Sigmoid colon (tissue), 7 donors: ENCODE data around the gene BLTP3B. TPM values are rescaled to one million over a fixed set of nuclear protein-coding genes. Genes with fewer than 3 reads are reported as not detected.
"Not testable (repeated sequence)": the region's sequence is repeated elsewhere in the genome, so short reads cannot be mapped to it uniquely, and the experiment has no call there.

Experiments
- DNase-seq: peaks from one replicate; pipeline ENCODE4 v3.0.0-alpha.2; 2019
- H3K27ac ChIP-seq, 4 donors: fragments of 200-600 bp; sonication (generic); one replicate each; pipeline ENCODE4 v1.5.1; 2016 to 2019; ENCODE audit warnings: mild to moderate bottlenecking in 1 of 4
- H3K27me3 ChIP-seq, 3 donors: fragments of 200-600 bp; sonication (generic); one replicate each; pipeline ENCODE4 v1.5.1; 2019; ENCODE audit warnings: mild to moderate bottlenecking in 1 of 3
- H3K36me3 ChIP-seq, 4 donors: fragments of 200-600 bp; sonication (generic); one replicate each; pipeline ENCODE4 v1.5.1; 2016 to 2019
- H3K4me1 ChIP-seq, 4 donors: fragments of 200-600 bp; sonication (generic); one replicate each; pipeline ENCODE4 v1.5.1; 2017 to 2019
- H3K4me3 ChIP-seq, 4 donors: fragments of 200-600 bp; sonication (generic); one replicate each; pipeline ENCODE4 v1.5.1; 2017 to 2019; ENCODE audit warnings: mild to moderate bottlenecking in 2 of 4, moderate library complexity in 1 of 4
- H3K9me3 ChIP-seq, 4 donors: fragments of 200-600 bp in 3 of 4; sonication (generic) in 3 of 4; one replicate each; pipeline versions ENCODE4 v1.5.1 to v1.6.1; 2013 to 2019
- CTCF ChIP-seq, 4 experiments: fragments of 450-650 bp in 3 of 4; fragments of 200-600 bp in 1 of 4; IDR thresholded peaks; one replicate each; pipeline ENCODE4 v1.5.1; 2016 to 2019; ENCODE audit warnings: antibody characterized with exemption in 4 of 4, mild to moderate bottlenecking in 3 of 4, moderate library complexity in 2 of 4
- EP300 ChIP-seq, 4 donors: sonication (generic); formaldehyde crosslinking; IDR thresholded peaks; one replicate each; pipeline ENCODE4 v1.6.1; 2017; ENCODE audit warnings: antibody characterized with exemption in 4 of 4
- POLR2A ChIP-seq, 2 donors: fragments of 450-650 bp; IDR thresholded peaks; one replicate each; pipeline ENCODE4 v1.6.1; 2016; ENCODE audit warnings: antibody characterized with exemption in 2 of 2, mild to moderate bottlenecking in 2 of 2, moderate library complexity in 2 of 2
- POLR2AphosphoS5 ChIP-seq, 4 donors: sonication (generic); formaldehyde crosslinking; IDR thresholded peaks; one replicate each; pipeline ENCODE4 v1.6.1; 2017; ENCODE audit warnings: antibody characterized with exemption in 4 of 4
- WGBS, 2 donors: extraction: QIAGEN DNeasy Blood & Tissue Kit; methylation state at CpG; one replicate each; pipeline ENCODE4 v1.1.7; 2013; 5-methylcytosine and 5-hydroxymethylcytosine counted together
- intact Hi-C: fragments of 100-400 bp; cut with DNase I; formaldehyde crosslinking; loops from one replicate; pipeline ENCODE4 v1.15.1; 2023
- polyA plus RNA-seq, 3 donors: library from polyadenylated mRNA; stranded (reverse); fragments of 200-250 nt; gene quantifications; one replicate each; pipeline ENCODE4 v1.2.3, GENCODE V29; 2013
- total RNA-seq, 4 donors: library from RNA; depleted of rRNA; stranded (reverse); fragments of >200 nt; gene quantifications; one replicate each; pipeline ENCODE4 v1.1.0, GENCODE V29; 2016
- donor health status: healthy with polysubstance abuse.
- donor health status: Bipolar disorder and iron deficiency.
- donor health status: healthy.

BLTP3B gene
- total RNA-seq (10 to 100 TPM; 33.3 to 41.7 (median 36.4) TPM), polyA plus RNA-seq (10 to 100 TPM in 1 of 3 donors, 1 to 10 TPM in 2; 6.0 to 21.7 (median 9.3) TPM)

GRCh38 chr12:100142851-100143559 is at the start of gene BLTP3B:
TSS of gene BLTP3B (minus strand) at chr12:100142874. CDS start at chr12:100142635, 239 bp downstream.
- peak within 1 kb of the TSS; percentile 94 to 100 (median 100) for H3K27ac ChIP-seq
- intact Hi-C loops: loop anchor here (2.0 to 5.0 kb wide), 3 partner anchors 58 to 429 kb away; partner anchors contain the start of genes ACTR6, DEPDC4, GAS2L3 and SCYL2
- peak; percentile 93 for DNase-seq
- H3K27me3 ChIP-seq: no peaks in the 10 kb centered on the region
- H3K4me3 ChIP-seq: peak within 1 kb of the TSS; percentile 76 to 99 (median 94)
- H3K9me3 ChIP-seq: no peaks in the 10 kb centered on the region
- no peaks in the 10 kb centered on the region for H3K36me3 ChIP-seq
- TF ChIP-seq POLR2AphosphoS5 (IDR thresholded peaks at IDR 0.05) (no peak), POLR2A (IDR thresholded peaks at IDR 0.05) (no peak), EP300 (IDR thresholded peaks at IDR 0.05) (no peak)
- peaks cover 0 to 26% (median 24%) of the 10 kb centered on the region in 4 donors for H3K4me1 ChIP-seq
- WGBS, 2 donors: 24 to 26% methylated on average over 35 of the region's 35 CpGs

GRCh38 chr12:100189636-100190394 is 47.1 kb upstream of the BLTP3B start:
- no peak for DNase-seq
- 90 to 96% methylated on average over 13 of the region's 13 CpGs for WGBS, 2 donors
- Histone ChIP-seq H3K9me3 (no peaks in the 10 kb centered on the region), H3K4me3 (no peak overlapping the region), H3K4me1 (peaks cover 0 to 21% (median 18%) of the 10 kb centered on the region in 4 donors), H3K27me3 (no peaks in the 10 kb centered on the region), H3K27ac (no peak overlapping the region), H3K36me3 (no peaks in the 10 kb centered on the region)
- intact Hi-C loops: no loop called here
- TF ChIP-seq EP300 (IDR thresholded peaks at IDR 0.05) (no peak), CTCF (IDR thresholded peaks at IDR 0.05) (no peak)

- intact Hi-C loops, H3K36me3 ChIP-seq, H3K27ac ChIP-seq, DNase-seq, H3K9me3 ChIP-seq, H3K4me3 ChIP-seq, H3K27me3 ChIP-seq: not testable (repeated sequence)
- H3K4me1 ChIP-seq: peaks cover 0 to 25% (median 22%) of the 10 kb centered on the region in 4 donors
- 86 to 92% methylated on average over 11 of the region's 11 CpGs for WGBS, 2 donors
Measured at GRCh38 chr12:100188888-100189635, 46.4 kb upstream of the BLTP3B start.

GRCh38 chr12:100187857-100188519 is 45.3 kb upstream of the BLTP3B start:
- H3K27ac ChIP-seq: no peak overlapping the region
- 73 to 89% methylated on average over 5 of the region's 5 CpGs for WGBS, 2 donors
- intact Hi-C loops: no loop called here
- H3K4me3 ChIP-seq: no peak overlapping the region
- H3K4me1 ChIP-seq: peaks cover 0 to 25% (median 22%) of the 10 kb centered on the region in 4 donors
- H3K27me3 ChIP-seq: no peaks in the 10 kb centered on the region
- TF ChIP-seq CTCF (IDR thresholded peaks at IDR 0.05) (no peak), POLR2AphosphoS5 (IDR thresholded peaks at IDR 0.05) (no peak), EP300 (IDR thresholded peaks at IDR 0.05) (no peak), POLR2A (IDR thresholded peaks at IDR 0.05) (no peak)
- no peaks in the 10 kb centered on the region for H3K36me3 ChIP-seq
- no peak for DNase-seq
- H3K9me3 ChIP-seq: no peaks in the 10 kb centered on the region

- no peak for TF ChIP-seq EP300 (IDR thresholded peaks at IDR 0.05)
- TF ChIP-seq POLR2AphosphoS5 (IDR thresholded peaks at IDR 0.05): no peak
- no peak for TF ChIP-seq CTCF (IDR thresholded peaks at IDR 0.05)
- no peak for TF ChIP-seq POLR2A (IDR thresholded peaks at IDR 0.05)
- Histone ChIP-seq H3K27me3 (no peaks in the 10 kb centered on the region), H3K36me3 (no peaks in the 10 kb centered on the region), H3K4me1 (peaks cover 0 to 25% (median 22%) of the 10 kb centered on the region in 4 donors), H3K4me3 (no peak overlapping the region), H3K27ac (peak overlapping the region in 2 of 4 donors; percentile 59 to 70), H3K9me3 (no peaks in the 10 kb centered on the region)
- 94 to 96% methylated on average over 5 of the region's 5 CpGs for WGBS, 2 donors
- DNase-seq: no peak
- intact Hi-C loops: no loop called here
Measured at GRCh38 chr12:100187068-100187467, 44.4 kb upstream of the BLTP3B start.
